Measurements from ENCODE around the gene PTPRG.

GRCh38 chr3:61960976-61961375 lies 399.6 kb downstream of the PTPRG start:
- no peak for TF ChIP-seq POLR2A (IDR thresholded peaks at IDR 0.05)
- no peak for TF ChIP-seq CTCF (IDR thresholded peaks at IDR 0.05 in 4 of 5, conservative IDR thresholded peaks at IDR 0.05 in 1 of 5)
